GM21390 (cell line): ENCODE results near the gene RPRD2.
"Not testable (repeated sequence)": the region's sequence is repeated elsewhere in the genome, so short reads cannot be mapped to it uniquely, and the experiment has no call there.

Experiments
- ATAC-seq: cut with Tn5 transposase; IDR thresholded peaks from one replicate; pipeline ENCODE4 v1.9.1; 2021; ENCODE audit not compliant: unreplicated experiment

RPRD2 gene

DNA sequence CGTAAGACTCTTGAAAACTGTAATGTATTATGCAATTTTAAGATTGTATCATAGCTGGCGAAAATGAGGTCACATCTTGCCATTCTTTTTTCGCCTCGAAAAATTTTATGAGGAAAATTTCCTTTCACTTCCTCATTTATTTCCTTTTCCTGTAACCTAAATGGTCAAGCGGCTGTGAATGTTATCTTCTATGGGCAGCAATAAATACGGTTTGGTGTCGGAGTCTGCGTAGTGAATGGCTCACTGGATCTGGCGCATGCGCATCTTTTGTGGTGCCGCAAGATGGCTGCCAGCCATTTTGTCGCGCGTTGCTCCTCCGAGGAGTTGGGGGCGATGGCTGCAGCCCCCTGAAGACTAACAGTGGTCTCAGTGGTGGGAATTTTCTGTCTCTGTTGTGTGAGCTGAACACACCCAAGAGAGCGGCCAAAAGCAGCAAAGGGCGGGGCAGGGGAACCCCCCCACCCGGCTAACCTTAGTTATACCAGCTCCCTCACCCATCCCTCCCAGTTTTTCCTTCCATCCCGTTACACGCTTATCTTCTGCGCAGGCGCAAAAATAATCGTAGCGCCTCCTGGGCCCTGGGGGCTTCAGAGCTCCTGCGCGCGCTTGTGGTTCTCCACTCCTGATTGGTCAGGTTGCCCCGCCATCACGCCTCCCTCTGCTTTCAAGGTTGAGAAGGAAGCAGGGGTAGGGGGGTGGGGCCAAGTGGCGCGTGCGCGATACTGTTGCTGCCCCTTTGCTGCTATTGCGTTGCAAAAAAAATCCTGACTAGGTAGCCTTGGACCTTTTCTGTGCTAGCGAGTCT is at the start of gene RPRD2:
TSS of gene RPRD2 (plus strand) at position 722 of the 805 bp plus-strand sequence. CDS start 568 bp downstream, outside the sequence.
- ATAC-seq, result peak; percentile 81

DNA sequence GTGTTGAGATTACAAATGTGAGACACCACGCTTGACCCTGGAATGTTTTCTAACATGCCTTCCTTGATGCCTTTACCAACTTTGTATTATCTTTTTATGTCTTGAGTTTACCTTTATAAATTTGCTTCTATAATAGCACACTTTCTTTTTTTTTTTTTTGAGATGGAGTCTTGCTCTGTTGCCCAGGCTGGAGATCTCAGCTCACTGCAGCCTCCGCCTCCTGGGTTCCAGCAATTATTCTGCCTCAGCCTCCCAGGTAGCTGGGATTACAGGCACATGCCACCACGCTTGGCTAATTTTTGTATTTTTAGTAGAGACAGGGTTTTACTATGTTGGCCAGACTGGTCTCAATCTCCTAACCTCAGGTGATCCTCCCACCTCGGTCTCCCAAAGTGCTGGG is 49.3 kb upstream of the RPRD2 start:
- ATAC-seq, result not testable (repeated sequence)

DNA sequence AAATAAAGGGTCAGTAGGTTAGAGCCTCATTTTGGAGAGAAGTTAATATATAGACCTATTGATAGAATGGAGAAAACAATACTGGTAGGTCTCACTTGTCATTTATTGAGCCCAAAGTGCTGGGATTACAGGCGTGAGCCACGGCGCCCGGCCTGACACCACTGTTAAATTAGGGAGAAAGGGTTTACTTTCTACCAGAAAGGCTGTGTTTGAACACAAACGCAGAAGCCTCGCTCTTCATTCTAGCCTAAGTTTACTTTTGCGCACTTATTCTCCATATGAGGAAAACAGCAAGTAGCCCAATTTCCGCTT is 43.3 kb upstream of the RPRD2 start:
- no peak for ATAC-seq

DNA sequence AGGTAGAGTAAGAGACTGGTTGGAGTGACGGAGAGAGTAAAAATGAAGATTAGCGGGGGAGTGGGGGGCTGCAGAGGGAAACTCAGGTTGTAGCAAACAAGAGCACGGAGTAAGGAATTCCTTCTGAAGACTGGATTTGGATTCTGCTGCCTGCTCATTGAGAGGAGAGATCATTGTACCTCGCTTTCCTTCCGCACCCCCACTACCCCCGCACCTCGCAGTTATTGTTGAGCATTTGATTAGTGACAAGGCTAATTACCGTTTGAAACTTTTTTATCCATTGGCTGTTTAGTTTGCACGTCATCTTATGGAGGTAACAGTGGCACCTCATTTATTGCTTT is 42.2 kb upstream of the RPRD2 start:
- no peak for ATAC-seq

DNA sequence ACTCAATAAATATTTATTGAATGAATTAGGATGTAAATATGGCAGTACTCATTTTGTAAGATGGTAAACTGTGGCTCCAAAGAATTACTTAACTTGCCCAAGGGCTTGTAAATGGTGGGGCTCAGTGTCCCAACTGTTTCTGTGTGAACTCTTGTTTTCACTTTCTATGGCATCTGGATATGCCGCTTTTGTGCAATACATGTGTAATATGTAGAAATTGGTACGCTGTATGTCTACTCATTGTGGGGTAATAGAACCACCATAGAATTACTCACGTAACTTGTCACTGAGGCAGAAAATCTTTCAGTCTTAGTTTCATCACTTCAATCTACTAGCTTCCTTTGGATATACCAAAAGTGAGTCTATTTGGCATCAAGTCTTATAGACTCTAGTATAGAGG is 41.6 kb upstream of the RPRD2 start:
- no peak for ATAC-seq

DNA sequence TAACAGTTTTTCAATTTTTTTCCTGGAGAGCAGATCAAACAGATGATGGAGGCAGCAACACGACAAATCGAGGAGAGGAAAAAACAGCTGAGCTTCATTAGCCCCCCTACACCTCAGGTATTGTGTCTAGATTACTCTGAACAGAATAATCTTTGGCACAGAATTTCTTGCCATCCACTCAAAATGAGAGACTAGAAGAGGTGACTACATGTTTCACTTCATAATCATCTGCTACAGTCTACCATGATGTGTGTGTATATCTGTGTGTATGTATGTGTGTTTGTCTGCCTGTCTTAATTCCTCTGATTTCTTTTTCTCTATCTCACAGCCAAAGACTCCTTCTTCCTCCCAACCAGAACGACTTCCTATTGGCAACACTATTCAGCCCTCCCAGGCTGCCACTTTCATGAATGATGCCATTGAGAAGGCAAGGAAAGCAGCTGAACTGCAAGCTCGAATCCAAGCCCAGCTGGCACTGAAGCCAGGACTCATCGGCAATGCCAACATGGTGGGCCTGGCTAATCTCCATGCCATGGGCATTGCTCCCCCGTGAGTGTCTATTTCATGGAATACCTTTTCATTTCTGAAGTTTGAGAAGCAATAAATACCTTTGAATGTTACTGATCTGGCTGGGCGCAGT is 31.2 kb upstream of the RPRD2 start:
- no peak for ATAC-seq

DNA sequence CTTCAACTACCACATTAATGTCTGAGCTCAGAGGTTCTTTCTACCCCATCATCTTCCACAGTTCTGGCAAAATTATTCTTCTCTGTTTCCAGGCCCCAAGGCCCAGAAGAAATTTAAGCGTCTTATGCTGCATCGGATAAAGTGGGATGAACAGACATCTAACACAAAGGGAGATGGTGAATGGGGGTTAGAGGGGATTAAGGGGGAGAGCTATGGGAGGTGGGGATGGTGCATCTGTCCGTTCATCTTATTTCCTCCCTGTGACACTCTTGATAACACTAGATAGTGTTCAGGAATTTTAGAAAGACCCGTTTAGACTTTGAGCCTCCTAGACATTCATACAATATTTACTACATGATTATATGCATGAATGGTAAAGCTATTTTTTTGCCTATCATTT is 17.6 kb upstream of the RPRD2 start:
- no peak for ATAC-seq

DNA sequence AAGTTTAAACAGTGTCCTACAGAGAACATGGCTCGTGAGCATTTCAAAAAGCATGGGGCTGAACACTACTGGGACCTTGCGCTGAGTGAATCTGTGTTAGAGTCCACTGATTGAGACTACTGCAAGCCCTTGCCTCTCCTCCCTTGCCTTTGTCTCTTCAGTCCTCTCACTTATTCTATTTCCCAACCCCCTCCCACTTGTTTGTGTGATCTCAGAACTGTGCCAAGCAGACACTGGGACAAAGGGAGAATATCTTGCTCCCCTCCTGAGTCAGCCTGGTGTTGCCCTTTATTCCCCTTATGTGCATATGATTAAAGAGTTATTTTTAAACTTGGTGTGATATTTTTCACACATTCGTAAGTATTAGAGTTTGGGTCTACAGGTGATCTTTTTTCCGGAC is 11.1 kb upstream of the RPRD2 start:
- ATAC-seq, result no peak

DNA sequence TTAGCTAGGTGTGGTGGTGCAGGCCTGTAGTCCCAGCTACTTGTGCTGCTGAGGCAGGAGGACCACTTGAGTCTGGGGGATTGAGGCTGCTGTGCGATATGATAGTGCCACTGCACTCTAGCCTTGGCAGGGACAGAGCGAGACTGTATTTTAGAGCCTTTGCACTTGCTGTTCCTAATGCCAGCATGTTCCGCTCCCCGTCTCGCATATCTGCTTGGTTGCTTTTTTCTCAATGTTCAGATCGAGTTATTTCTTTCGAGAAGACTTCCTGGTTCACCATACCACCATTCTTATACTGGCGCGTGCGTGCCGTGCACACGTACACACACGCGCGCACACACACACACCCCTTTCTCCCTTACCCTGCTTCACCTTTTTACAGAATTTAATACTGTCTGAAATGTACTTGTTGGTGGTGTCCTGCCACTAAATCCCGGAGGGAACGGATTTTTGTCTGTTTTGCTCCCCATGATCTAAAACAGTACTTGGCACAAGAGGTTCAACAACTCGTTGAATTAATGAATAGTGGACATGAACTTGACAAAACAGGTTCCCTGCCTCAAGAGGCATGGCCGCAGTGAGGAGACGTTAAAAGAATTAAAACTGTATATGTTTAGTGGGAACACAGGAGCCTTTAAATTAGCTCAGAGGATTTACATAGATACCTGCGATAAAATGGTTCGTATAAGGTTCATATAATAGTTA is 1.1 kb upstream of the RPRD2 start:
- no peak for ATAC-seq

DNA sequence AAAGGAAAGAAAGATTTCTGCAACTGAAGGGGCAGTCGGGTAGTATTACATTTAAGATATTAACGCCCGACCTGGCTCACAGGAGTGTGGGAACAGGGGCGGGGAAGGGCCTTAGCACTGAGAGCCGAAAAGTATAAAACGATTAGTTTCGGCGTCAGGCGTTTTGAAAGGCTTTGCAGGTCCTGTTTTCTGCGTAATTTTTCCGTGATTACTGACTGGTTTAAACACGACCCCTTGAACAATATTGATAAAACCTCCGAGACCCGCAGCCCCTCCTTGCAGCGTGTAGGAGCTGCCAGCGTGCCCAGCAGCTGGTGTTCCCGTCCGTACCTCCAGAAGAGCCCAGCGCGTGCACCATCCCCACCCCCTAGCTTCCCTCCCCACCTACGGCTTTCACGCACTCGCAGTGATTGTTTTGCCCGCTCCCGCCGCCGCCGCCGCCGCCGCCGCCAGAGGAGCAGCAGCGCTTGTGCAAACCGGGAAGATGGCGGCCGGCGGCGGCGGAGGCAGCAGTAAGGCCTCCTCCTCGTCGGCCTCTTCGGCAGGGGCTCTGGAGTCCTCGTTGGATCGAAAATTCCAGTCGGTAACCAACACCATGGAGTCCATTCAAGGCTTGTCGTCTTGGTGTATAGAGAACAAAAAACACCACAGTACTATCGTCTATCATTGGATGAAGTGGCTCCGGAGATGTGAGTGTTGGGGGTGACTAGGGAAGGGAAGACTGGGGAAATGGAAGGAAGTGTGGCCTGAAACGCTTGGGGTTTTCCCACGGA is 470 bp downstream of the RPRD2 start:
- ATAC-seq, result no peak

DNA sequence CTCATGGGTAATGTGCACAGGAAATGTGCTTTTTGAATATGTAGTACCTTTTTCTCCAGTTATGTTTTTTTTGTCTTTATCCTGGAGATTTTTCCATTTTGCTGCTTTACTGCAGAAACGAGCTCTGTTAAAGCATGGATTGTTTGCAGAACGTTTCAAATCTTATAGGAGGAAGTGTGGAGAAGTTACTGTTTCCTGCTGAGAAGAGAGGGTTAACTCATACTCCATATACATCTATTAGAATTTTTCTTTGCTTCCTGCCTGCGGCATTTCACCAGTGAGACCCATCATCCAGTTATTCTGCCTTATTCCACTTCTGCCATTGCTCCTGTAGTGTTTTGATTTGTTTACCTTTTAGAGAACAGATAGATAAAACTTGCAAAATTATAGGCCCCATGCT is 2.0 kb downstream of the RPRD2 start:
- ATAC-seq, result no peak

DNA sequence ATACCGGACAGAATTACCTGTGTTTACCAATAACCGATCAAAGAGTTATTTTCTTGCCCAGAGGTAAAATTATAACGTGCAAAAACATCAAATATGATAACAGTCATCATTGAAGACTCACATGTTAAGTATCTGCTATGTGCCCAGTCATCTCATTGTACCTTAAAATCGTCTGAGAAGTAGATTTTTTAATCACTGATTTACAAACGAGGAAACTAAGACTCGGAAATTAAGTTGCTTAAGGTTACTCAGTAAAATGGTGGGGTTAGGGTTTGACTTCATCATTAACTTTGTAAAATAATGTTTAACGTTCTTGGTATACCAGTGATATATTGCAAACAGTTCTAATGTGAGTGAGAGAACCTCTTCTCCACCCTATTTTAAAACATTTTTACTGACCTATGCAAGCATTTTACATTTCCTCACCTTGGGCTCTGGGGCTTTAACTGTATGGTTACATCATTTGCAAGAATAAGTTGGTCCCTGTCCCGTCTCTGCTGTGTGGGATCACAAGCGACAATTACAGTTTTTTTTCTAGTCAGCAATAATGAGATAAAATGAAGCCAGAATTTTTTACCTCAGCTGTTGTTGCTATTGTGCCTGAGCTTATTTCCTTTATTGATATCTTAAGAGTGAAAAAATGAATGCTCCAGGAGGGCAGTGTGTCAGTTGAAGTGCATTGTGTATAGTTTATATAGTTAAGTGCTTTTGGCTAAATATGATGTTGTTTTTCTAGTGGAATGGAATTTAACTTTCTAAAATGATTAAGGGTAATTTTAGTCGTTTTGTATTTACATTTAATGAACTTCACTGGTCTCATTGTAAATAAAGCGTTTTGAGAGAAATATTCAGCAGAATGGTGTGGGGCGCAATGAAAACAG is 2.7 kb downstream of the RPRD2 start:
- ATAC-seq, result no peak

DNA sequence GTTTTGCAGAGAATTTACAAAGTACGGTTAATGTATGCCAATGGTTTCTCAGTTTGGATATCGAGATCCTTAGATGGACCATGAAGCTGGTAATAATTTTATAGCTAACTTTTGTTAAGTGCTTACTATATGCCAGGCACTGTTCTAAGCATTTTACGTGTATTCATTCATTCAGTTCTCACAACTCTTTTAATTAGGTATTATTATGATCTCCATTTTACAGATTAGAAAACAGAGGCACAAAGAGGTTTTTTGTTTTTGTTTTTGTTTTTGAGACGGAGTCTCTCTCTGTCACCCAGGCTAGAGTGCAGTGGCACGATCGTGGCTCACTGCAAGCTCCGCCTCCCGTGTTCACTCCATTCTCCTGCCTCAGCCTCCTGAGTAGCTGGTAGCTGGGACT is 7.2 kb downstream of the RPRD2 start:
- ATAC-seq, result no peak

DNA sequence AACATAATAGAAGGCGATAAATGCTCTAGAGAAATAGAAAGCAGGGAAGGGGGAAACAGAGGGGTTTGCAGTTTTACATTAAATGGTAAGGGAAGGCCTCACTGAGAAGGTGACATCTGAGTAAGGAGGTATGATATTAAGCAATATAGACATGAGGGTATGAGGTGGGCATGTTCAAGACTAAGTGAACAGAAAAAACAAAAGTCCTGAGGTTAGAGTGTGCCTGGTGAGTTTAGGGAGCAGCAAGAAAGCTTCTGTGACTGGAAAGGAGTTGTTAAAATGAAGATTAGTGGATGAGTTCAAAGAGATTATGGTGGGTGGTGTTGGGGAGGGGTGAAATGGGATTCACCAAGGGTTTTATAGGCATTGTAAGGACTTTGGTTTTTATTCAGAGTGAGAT is 8.6 kb downstream of the RPRD2 start:
- ATAC-seq, result no peak

DNA sequence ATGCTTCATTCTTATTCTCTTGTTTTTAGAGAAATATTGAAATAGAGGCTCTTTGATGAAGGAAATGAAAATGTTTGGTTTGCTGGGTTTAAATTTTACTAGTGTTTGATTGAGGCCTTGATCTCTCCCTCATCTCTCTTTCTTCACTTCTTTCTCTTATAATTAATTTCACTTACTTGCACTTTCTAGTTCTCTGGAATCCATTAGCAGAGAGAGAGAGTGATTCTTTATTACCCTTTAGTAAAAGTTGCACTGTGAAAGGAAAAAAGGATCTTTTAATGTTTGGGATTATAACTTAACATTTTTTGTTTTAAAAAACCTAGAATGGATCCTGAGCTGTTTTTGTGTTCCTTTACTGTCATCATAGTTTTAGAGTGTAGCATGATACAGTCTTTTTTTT is 12.2 kb downstream of the RPRD2 start:
- no peak for ATAC-seq

DNA sequence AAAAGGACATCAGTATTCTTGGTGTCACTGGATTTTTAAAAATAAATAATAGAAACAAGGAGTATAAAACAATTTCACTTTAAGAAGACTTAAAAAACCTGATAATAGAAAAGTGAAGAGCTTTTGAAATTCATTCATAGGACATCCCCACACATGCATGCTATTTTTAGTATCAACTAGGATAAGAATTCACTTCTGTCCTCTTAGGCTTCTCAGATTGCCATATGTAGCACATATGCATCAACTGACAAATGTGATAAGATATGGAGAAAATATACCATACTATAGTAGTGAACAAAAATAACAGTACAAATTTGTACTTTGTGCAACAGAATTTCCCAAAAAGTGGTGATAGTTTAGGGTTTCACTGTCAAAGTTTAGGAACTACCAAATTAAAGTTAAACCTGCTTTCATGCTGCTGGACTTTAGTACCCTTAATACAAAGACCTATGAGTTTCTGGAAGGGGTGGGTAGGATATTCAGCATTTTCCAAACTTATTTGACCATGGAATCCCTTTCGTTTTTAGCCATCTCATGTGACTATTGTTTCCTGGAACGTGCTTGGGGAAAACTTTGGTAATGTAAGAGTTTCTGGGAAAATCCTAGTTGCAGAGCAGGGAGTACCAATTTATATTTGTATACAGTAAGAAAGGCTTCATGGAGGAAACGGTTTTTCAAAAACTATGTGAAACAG is 19.8 kb downstream of the RPRD2 start:
- ATAC-seq, result no peak

DNA sequence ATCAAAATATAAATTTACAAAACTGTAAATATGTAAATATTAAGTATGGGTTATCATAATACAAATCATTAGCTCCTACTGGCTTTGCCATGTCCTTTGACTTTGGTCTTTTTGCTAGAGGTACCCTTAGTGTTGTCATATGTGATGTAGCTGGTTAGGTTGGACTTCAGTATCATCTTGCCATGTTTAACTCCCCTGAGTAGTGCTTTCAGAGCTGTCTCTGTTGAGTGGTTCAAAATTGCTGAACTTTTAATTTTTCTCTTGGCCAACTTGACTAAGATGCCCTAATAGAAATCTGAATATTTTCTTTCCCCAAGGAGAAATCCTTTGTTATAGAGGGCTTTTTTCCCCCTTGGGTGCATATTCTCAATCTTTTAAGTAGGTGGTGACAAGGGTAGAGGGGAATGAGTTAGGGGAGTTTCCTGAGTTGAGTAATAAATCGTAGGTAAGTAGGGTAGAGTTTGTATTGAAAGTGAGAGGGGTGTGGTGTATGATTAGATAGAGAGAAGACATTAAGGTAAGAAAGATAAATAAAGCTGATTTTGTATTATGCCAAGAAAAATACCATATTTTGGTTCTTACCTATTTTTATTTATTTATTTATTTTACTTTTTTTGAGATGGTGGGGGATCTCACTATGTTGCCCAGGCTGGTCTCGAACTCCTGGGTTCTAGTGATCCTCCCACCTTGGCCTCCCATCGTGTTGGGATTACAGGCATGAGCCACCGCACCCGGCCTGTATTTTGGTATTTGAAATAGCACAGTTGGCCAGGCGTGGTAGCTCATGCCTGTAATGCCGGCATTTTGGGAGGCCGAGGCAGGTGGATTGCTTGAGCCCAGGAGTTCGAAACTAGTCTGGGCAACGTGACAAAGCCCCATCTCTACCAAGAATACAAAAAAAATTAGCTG is 21.8 kb downstream of the RPRD2 start:
- no peak for ATAC-seq

DNA sequence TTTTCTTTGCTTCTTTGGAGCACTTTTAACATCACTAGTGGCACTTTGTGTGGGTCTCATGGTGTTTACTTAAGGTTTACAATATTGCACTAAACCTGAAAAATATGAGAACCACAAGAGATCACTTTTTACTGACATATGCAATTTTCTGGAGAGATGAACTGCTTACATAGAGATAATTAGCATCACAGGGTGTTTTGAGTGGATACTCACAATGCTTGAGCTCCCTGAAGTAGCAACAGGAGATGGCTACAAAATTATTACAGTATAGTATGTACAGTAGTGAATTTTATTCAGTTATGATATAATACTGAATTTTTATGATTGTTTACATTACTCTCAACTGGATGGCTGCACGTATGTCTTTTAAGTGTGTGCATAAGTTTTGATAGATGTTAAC is 22.6 kb downstream of the RPRD2 start:
- ATAC-seq, result no peak

DNA sequence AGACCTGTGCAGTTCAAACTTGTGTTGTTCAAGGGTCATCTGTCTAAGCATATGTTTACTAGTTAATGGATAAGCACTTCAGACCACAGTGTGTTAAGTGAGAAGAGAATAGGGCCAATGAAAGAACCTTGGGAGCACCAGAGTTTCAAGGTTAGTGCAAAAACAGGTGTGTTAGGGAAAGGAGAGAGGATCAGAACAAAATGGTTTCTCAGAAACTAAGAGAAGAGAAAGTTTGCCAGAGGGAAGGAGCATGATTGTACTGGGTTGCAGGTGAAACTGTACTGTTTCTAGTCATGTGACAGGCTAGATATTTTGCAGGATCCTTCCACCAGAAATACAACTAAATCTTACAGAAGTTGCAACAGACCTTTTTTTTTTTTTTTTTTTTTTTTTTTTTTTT is 23.3 kb downstream of the RPRD2 start:
- no peak for ATAC-seq
